A549 (cell line): Measurements from ENCODE around the gene DMAC2.

Experiments used
- HOXB5 ChIP-seq: fragments of 250-450 bp; sonication (Bioruptor Pico); IDR thresholded peaks from 2 replicates; pipeline ENCODE4 v1.5.0; 2020; ENCODE audit warnings: mild to moderate bottlenecking, moderate library complexity
- JUN ChIP-seq, 2 experiments: fragments of >200 bp; sonication (Bioruptor Twin); formaldehyde crosslinking; IDR thresholded peaks; 2 replicates in 1 of 2; 3 replicates in 1 of 2; pipeline ENCODE4 v1.6.1; 2016 to 2017
- POLR2A ChIP-seq: IDR thresholded peaks from 2 replicates; pipeline ENCODE4 v1.6.1; 2012; ENCODE audit warnings: mild to moderate bottlenecking, low read length
- POLR2AphosphoS2 ChIP-seq: conservative IDR thresholded peaks from 2 replicates; pipeline ENCODE4 v1.6.1; 2012; ENCODE audit warnings: low read length, improper control_type of control experiment, inconsistent platforms
- TF ChIP-seq, protein P1 (sequence below): fragments of >200 bp; sonication (Bioruptor Twin); formaldehyde crosslinking; IDR thresholded peaks from 3 replicates; pipeline ENCODE4 v1.5.1; 2016

DNA sequence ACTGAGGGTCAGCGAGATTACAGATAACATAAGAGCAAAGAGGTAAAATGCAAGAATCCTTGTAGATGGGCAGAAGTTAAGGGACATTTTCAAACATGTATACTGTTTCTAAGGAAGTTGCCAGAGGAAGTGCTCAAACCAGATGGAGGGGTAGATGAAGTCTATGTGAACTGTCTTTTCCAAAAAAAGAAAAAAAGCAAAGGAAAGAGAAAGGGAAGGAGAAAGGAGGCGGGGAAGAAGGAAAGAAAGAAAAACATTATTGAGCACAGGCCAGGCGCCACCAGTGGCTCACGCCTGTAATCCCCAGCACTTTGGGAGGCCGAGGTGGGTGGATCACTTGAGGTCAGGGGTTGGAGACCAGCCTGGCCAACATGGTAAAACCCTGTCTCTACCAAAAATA, 5.3 kb downstream of the DMAC2 start:
- TF ChIP-seq JUN (IDR thresholded peaks at IDR 0.05) (no peak), POLR2AphosphoS2 (no peak), POLR2A (no peak), HOXB5 (CRISPR knock-in tag) (no peak)
- TF ChIP-seq, protein P1, sequence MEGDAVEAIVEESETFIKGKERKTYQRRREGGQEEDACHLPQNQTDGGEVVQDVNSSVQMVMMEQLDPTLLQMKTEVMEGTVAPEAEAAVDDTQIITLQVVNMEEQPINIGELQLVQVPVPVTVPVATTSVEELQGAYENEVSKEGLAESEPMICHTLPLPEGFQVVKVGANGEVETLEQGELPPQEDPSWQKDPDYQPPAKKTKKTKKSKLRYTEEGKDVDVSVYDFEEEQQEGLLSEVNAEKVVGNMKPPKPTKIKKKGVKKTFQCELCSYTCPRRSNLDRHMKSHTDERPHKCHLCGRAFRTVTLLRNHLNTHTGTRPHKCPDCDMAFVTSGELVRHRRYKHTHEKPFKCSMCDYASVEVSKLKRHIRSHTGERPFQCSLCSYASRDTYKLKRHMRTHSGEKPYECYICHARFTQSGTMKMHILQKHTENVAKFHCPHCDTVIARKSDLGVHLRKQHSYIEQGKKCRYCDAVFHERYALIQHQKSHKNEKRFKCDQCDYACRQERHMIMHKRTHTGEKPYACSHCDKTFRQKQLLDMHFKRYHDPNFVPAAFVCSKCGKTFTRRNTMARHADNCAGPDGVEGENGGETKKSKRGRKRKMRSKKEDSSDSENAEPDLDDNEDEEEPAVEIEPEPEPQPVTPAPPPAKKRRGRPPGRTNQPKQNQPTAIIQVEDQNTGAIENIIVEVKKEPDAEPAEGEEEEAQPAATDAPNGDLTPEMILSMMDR = no peak
